ENCODE data around the gene PRIMPOL. TPM values are rescaled to one million over a fixed set of nuclear protein-coding genes. Genes with fewer than 3 reads are reported as not detected.
"Not testable (repeated sequence)": the region's sequence is repeated elsewhere in the genome, so short reads cannot be mapped to it uniquely, and the experiment has no call there.

PRIMPOL gene
- total RNA-seq, 3 donors from 2014 or later = 15.4 to 25.2 (median 15.7) TPM

DNA sequence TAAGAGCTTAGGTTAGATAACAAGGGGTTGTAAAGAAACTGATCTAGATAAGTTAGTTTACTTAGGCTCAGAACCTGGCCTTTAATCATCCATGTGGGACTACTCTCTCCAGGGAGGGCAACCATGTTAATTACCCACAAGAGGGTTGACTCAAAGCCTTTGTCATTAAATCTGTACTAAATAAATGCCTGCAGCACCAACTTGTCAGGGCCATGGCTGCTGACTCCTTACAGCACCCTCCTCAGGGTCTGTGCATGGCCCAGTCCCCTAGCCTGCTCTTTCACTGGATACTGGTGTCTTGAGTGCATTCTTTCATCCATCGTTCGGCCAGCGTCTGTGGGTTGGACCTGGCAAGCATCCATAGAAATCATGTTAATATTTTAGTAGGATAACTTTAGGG lies 35.0 kb upstream of the PRIMPOL start:
- no peak overlapping the region for H3K27ac ChIP-seq
- H3K4me1 ChIP-seq = no peaks in the 10 kb centered on the region
- TF ChIP-seq, protein P1, sequence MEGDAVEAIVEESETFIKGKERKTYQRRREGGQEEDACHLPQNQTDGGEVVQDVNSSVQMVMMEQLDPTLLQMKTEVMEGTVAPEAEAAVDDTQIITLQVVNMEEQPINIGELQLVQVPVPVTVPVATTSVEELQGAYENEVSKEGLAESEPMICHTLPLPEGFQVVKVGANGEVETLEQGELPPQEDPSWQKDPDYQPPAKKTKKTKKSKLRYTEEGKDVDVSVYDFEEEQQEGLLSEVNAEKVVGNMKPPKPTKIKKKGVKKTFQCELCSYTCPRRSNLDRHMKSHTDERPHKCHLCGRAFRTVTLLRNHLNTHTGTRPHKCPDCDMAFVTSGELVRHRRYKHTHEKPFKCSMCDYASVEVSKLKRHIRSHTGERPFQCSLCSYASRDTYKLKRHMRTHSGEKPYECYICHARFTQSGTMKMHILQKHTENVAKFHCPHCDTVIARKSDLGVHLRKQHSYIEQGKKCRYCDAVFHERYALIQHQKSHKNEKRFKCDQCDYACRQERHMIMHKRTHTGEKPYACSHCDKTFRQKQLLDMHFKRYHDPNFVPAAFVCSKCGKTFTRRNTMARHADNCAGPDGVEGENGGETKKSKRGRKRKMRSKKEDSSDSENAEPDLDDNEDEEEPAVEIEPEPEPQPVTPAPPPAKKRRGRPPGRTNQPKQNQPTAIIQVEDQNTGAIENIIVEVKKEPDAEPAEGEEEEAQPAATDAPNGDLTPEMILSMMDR (IDR thresholded peaks at IDR 0.05) = no peak
- TF ChIP-seq POLR2AphosphoS5 (IDR thresholded peaks at IDR 0.05) (no peak), POLR2A (IDR thresholded peaks at IDR 0.05) (no peak)
- H3K36me3 ChIP-seq = no peaks in the 10 kb centered on the region
- no peak overlapping the region for H3K4me3 ChIP-seq
- no peaks in the 10 kb centered on the region for H3K27me3 ChIP-seq
- no peak for DNase-seq (ENCODE audit: low spot score in 2 of 2)
- intact Hi-C loops (cut with DNase I; ENCODE audit: low total_unique reads) = no loop called here
- H3K9me3 ChIP-seq = peaks cover 0 to 10% of the 10 kb centered on the region in 2 donors

DNA sequence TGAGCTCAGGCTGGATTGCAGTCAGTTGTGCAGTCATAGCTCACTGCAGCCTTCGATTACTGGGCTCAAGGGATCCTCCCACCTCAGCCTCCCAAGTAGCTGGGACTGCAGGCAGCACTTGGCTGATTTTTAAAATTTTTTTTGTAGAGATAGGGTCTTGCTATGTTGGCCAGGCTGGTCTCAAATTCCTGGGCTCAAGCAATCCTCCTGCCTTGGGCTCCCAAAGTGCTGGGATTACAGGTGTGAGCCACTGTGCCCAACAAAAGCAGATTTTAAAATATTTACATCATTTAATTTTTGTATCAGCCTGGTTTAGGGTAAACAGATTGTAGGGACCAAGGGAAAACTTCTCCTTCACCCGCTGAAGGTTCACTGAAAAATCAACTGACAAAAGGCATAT lies 33.4 kb upstream of the PRIMPOL start:
- H3K27me3 ChIP-seq; DNase-seq (ENCODE audit: low spot score in 2 of 2); H3K36me3 ChIP-seq; H3K4me3 ChIP-seq; H3K4me1 ChIP-seq; intact Hi-C loops (cut with DNase I; ENCODE audit: low total_unique reads); H3K27ac ChIP-seq: not testable (repeated sequence)
- peaks cover 0 to 10% of the 10 kb centered on the region in 2 donors for H3K9me3 ChIP-seq

DNA sequence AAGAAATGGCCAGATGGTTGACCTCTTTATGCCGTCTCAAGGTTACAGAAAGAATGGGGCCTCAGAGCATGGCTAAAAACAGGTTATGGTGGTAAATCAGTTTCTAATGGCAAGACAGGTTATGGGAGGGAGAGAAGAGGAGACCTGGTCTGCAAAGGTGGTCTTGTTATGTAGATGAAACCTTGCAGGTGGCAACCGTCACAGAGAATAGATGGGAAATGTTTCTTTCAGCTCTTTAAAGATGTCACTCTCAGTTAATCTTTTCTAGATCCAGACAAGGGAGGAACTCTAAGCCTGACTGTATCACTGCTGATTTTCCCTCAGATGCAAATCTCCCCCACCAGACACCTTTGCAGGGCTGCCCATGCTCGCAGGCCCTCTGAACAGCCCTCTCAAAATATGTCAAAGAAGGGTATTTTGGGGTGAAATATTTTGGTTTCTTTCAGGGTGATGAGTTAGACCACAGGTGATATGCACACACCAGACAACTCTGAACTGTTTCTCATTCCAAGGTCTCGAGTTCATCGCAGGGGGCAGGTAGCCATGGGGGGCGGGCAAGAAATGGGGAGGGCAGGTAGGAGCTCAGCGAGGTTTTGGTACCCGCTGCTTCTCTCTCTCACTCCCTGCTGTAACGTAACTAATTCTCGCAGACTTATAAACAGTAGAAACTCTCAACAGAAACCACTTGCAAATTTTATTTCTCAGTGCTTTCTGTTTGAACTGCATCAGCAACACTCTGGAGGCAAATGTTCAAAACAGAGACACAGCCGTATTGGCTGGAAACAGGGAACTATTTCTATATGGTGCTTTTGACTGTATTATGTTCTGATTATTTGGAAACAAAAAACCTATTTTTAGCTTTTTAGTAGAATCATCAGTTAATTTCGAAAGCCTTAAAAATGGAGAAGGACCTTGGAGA lies 32.6 kb upstream of the PRIMPOL start:
- intact Hi-C loops (cut with DNase I; ENCODE audit: low total_unique reads) = no loop called here
- H3K4me3 ChIP-seq = no peak overlapping the region
- H3K9me3 ChIP-seq = peaks cover 0 to 10% of the 10 kb centered on the region in 2 donors
- H3K27me3 ChIP-seq = no peaks in the 10 kb centered on the region
- no peak overlapping the region for H3K27ac ChIP-seq
- no peaks in the 10 kb centered on the region for H3K36me3 ChIP-seq
- TF ChIP-seq POLR2AphosphoS5 (IDR thresholded peaks at IDR 0.05) = no peak
- TF ChIP-seq, protein P1 (IDR thresholded peaks at IDR 0.05) = no peak
- TF ChIP-seq POLR2A (IDR thresholded peaks at IDR 0.05) = no peak
- no peaks in the 10 kb centered on the region for H3K4me1 ChIP-seq
- DNase-seq (ENCODE audit: low spot score in 2 of 2) = no peak

DNA sequence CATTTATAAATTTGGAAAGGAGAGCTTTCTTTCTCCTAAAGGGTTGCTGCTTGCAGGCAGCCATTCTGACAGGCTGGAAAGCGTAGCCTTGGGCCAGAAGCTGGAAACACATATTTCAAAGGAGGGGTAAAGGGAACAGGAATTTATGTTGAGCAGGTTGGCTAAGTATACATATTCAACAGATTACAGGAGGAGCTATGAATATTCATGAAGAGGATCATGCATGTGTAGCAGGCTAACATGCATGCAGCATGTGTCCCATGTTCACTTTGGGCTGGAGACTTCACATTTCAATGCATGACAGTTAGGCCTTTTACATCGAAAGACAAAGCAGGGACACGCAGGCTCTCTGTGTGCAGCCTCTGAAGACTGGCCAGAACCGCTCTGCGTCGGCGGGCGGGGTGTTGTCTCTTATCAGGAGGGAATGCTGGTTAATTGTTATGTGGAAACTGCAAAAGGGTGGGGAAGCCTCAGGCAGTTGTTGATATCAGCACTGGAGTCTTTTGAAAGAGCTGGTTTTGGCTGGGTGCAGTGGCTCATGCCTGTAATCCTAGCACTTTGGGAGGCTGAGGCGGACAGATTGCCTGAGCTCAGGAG lies 31.8 kb upstream of the PRIMPOL start:
- H3K4me3 ChIP-seq = no peak overlapping the region
- no peak for DNase-seq (ENCODE audit: low spot score in 2 of 2)
- H3K27me3 ChIP-seq = no peaks in the 10 kb centered on the region
- H3K36me3 ChIP-seq = no peaks in the 10 kb centered on the region
- H3K4me1 ChIP-seq = no peaks in the 10 kb centered on the region
- H3K27ac ChIP-seq = no peak overlapping the region
- intact Hi-C loops (cut with DNase I; ENCODE audit: low total_unique reads) = loop anchor here (1.0 kb wide), 1 partner anchor 23 kb away; no protein-coding TSS in a partner anchor
- TF ChIP-seq POLR2AphosphoS5 (IDR thresholded peaks at IDR 0.05) (no peak), POLR2A (IDR thresholded peaks at IDR 0.05) (no peak)
- TF ChIP-seq, protein P1 (IDR thresholded peaks at IDR 0.05) = no peak
- peaks cover 0 to 10% of the 10 kb centered on the region in 2 donors for H3K9me3 ChIP-seq

DNA sequence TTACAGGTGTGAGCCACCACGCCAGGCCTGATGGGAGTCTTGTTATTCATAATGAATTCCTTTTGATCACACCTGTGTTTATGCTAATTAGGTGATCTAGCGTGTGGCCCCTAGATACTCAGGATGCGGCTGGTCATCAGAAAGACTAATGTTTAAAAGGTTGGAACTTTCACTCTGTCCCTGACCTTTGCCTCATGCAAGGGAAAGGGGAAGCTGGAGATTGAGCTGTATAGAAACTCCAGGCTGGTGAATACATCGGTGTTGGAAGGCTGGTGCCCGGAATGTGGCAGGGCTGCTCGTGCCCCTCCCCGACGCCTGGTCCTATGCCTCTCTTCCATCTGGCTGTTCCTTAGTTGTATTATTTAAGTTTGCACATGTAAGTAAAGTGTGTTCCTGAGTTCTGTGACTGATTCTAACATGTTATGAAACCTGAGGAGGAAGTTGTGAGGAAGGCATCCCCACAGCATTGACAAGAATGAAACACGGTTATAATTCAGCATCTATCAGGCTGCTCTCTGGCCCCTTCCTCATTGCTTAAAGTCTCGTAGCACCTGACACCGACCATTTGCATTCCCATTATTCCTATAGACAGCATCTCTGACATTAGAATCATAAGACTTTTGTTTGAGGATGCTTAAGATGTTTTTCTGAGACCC lies 29.2 kb upstream of the PRIMPOL start:
- Histone ChIP-seq H3K4me3 (no peak overlapping the region), H3K27ac (no peak overlapping the region), H3K27me3 (no peaks in the 10 kb centered on the region), H3K4me1 (no peaks in the 10 kb centered on the region), H3K36me3 (no peaks in the 10 kb centered on the region), H3K9me3 (no peaks in the 10 kb centered on the region)
- DNase-seq (ENCODE audit: low spot score in 2 of 2) = no peak
- intact Hi-C loops (cut with DNase I; ENCODE audit: low total_unique reads) = no loop called here
- TF ChIP-seq, protein P1 (IDR thresholded peaks at IDR 0.05) = no peak
- TF ChIP-seq POLR2AphosphoS5 (IDR thresholded peaks at IDR 0.05) (no peak), POLR2A (IDR thresholded peaks at IDR 0.05) (no peak)

Measured in breast epithelium (tissue), 4 donors.